Keratinocyte (primary cell): ENCODE measurements around the gene ESRP2. TPM values are rescaled to one million over a fixed set of nuclear protein-coding genes. Genes with fewer than 3 reads are reported as not detected.

Source experiments
- DNase-seq: peaks from one replicate; pipeline ENCODE4 v3.0.0-alpha.2; 2011; ENCODE audit warnings: low read depth, missing footprints, low spot score
- FAIRE-seq: peaks from 2 replicates; lab custom pipeline; 2011; peaks lifted over from hg19 to GRCh38; lab: Jason Lieb, UNC
- H2AFZ ChIP-seq: 2 replicates; pipeline ENCODE4 v1.6.0; 2012; ENCODE audit warnings: low read length, control low read depth, inconsistent platforms; ENCODE audit not compliant: control insufficient read depth
- H3K27ac ChIP-seq: 2 replicates; pipeline ENCODE4 v1.5.1; 2011; ENCODE audit warnings: low read length; ENCODE audit not compliant: control insufficient read depth, insufficient read depth
- H3K27me3 ChIP-seq: 3 replicates; pipeline ENCODE4 v1.6.0; 2011; ENCODE audit warnings: low read length; ENCODE audit not compliant: control insufficient read depth, insufficient read depth; ENCODE audit errors: extremely low read depth
- H3K36me3 ChIP-seq, 2 experiments: 2 replicates in 1 of 2; 3 replicates in 1 of 2; pipeline ENCODE4 v1.5.1; 2011; ENCODE audit warnings: low read length in 2 of 2, mild to moderate bottlenecking in 1 of 2; ENCODE audit not compliant: control insufficient read depth in 2 of 2, insufficient read depth in 2 of 2; ENCODE audit errors: extremely low read depth in 1 of 2
- H3K4me1 ChIP-seq: 3 replicates; pipeline ENCODE4 v1.5.1; 2011; ENCODE audit warnings: low read length; ENCODE audit not compliant: control insufficient read depth, insufficient read depth; ENCODE audit errors: extremely low read depth
- H3K4me2 ChIP-seq: 3 replicates; pipeline ENCODE4 v1.6.0; 2011; ENCODE audit warnings: low read depth, low read length; ENCODE audit not compliant: control insufficient read depth, insufficient read depth; ENCODE audit errors: extremely low read depth
- H3K4me3 ChIP-seq, 3 experiments: fragments of 200-600 bp in 1 of 3; sonication (generic) in 1 of 3; 2 replicates in 2 of 3; 3 replicates in 1 of 3; pipeline ENCODE4 v1.5.1; 2011 to 2016; ENCODE audit warnings: low read length in 3 of 3, mild to moderate bottlenecking in 3 of 3, control low read depth in 2 of 3, inconsistent platforms in 1 of 3, low read depth in 1 of 3, mixed read lengths in 1 of 3, mixed run types in 1 of 3, moderate library complexity in 1 of 3; ENCODE audit not compliant: control insufficient read depth in 2 of 3, insufficient read depth in 2 of 3; ENCODE audit errors: extremely low read depth in 1 of 3
- H3K79me2 ChIP-seq: 2 replicates; pipeline ENCODE4 v1.6.0; 2012; ENCODE audit warnings: low read length; ENCODE audit not compliant: control insufficient read depth, insufficient read depth
- H3K9ac ChIP-seq: 3 replicates; pipeline ENCODE4 v1.6.0; 2011; ENCODE audit warnings: low read length; ENCODE audit not compliant: control insufficient read depth, insufficient read depth; ENCODE audit errors: extremely low read depth
- H3K9me1 ChIP-seq: 3 replicates; pipeline ENCODE4 v1.6.0; 2011; ENCODE audit warnings: low read length; ENCODE audit not compliant: control insufficient read depth, insufficient read depth; ENCODE audit errors: extremely low read depth
- H3K9me3 ChIP-seq: 2 replicates; pipeline ENCODE4 v1.5.1; 2012; ENCODE audit warnings: low read depth, low read length; ENCODE audit not compliant: control insufficient read depth
- H4K20me1 ChIP-seq: 3 replicates; pipeline ENCODE4 v1.6.0; 2011; ENCODE audit warnings: low read length; ENCODE audit not compliant: control insufficient read depth, insufficient read depth; ENCODE audit errors: extremely low read depth
- EZH2 ChIP-seq: IDR thresholded peaks from one replicate; pipeline ENCODE4 v1.6.1; 2012; ENCODE audit warnings: inconsistent platforms, mild to moderate bottlenecking, low read length, moderate library complexity
- dilution Hi-C: fragments of 300-500 bp; cut with MboI; formaldehyde crosslinking; loops from one replicate; pipeline ENCODE4 v1.7.0; 2020; ENCODE audit warnings: low sequenced_read_pairs; ENCODE audit not compliant: extremely low pct_ligation_motif_present
- polyA plus RNA-seq, 5 experiments: library from polyadenylated mRNA; depleted of rRNA in 3 of 5; stranded (reverse) in 3 of 5; stranded (forward) in 1 of 5; unstranded in 1 of 5; fragments of >200 nt; gene quantifications; 1 replicate in 1 of 5; 2 replicates in 3 of 5; 3 replicates in 1 of 5; pipeline versions ENCODE4 v1.2.1 to v1.2.3, GENCODE V29; 2011 to 2012; ENCODE audit warnings: missing spikeins in 2 of 5, low read depth in 1 of 5, low replicate concordance in 1 of 5
- TF ChIP-seq, protein P1 (sequence below), 3 experiments: IDR thresholded peaks in 1 of 3; conservative IDR thresholded peaks in 1 of 3; optimal IDR thresholded peaks in 1 of 3; 2 replicates in 2 of 3; 3 replicates in 1 of 3; pipeline versions ENCODE3 to v1.5.1; 2011; ENCODE audit warnings: low read length in 3 of 3, mild to moderate bottlenecking in 3 of 3, moderate library complexity in 2 of 3, control low read depth in 1 of 3, inconsistent platforms in 1 of 3; ENCODE audit not compliant: insufficient read depth in 2 of 3; ENCODE audit errors: extremely low read depth in 1 of 3

ESRP2 gene
- polyA plus RNA-seq, 1 donor (not counting 4 experiments of a cell fraction or from before 2014, with no cell fraction given), result 39.2 TPM

DNA sequence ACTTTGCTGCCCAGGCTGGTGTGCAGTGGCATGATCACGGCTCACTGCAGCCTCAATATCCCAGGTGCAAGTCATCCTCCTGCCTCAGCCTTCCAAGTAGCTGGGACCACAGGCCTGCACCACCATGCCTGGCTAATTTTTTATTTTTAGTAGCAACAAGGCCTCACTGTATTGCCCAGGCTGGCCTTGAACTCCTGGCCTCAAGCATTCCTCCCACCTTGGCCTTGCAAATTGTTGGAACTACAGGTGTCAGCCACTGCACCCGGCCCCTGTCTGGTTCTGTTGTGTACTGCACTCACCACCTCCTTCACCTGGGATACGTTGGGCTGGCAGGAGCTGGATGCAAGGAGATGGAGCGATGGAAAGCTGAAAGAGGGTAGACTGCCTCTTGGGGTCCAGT is 17.8 kb upstream of the ESRP2 start:
- no peaks in the 10 kb centered on the region for H3K27me3 ChIP-seq
- TF ChIP-seq, protein P1, sequence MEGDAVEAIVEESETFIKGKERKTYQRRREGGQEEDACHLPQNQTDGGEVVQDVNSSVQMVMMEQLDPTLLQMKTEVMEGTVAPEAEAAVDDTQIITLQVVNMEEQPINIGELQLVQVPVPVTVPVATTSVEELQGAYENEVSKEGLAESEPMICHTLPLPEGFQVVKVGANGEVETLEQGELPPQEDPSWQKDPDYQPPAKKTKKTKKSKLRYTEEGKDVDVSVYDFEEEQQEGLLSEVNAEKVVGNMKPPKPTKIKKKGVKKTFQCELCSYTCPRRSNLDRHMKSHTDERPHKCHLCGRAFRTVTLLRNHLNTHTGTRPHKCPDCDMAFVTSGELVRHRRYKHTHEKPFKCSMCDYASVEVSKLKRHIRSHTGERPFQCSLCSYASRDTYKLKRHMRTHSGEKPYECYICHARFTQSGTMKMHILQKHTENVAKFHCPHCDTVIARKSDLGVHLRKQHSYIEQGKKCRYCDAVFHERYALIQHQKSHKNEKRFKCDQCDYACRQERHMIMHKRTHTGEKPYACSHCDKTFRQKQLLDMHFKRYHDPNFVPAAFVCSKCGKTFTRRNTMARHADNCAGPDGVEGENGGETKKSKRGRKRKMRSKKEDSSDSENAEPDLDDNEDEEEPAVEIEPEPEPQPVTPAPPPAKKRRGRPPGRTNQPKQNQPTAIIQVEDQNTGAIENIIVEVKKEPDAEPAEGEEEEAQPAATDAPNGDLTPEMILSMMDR (optimal IDR thresholded peaks at IDR 0.05 in 1 of 3, IDR thresholded peaks at IDR 0.05 in 1 of 3, conservative IDR thresholded peaks at IDR 0.05 in 1 of 3; ENCODE audit: extremely low read depth in 1 of 3, insufficient read depth in 2 of 3, low read length in 3 of 3), result no peak
- TF ChIP-seq EZH2, result no peak
- H3K4me1 ChIP-seq, result peaks cover 11% of the 10 kb centered on the region
- H4K20me1 ChIP-seq, result no peaks in the 10 kb centered on the region
- no peak for DNase-seq
- no peaks in the 10 kb centered on the region for H3K9me3 ChIP-seq
- no peak overlapping the region for H3K9ac ChIP-seq
- no peak for FAIRE-seq
- no peak overlapping the region for H2AFZ ChIP-seq
- no peak overlapping the region for H3K4me3 ChIP-seq
- H3K9me1 ChIP-seq, result no peaks in the 10 kb centered on the region
- H3K36me3 ChIP-seq, result peaks cover 11 to 27% of the 10 kb centered on the region in 2 experiments
- H3K79me2 ChIP-seq, result no peaks in the 10 kb centered on the region
- H3K27ac ChIP-seq, result no peak overlapping the region
- dilution Hi-C loops, result no loop called here
- no peak overlapping the region for H3K4me2 ChIP-seq

DNA sequence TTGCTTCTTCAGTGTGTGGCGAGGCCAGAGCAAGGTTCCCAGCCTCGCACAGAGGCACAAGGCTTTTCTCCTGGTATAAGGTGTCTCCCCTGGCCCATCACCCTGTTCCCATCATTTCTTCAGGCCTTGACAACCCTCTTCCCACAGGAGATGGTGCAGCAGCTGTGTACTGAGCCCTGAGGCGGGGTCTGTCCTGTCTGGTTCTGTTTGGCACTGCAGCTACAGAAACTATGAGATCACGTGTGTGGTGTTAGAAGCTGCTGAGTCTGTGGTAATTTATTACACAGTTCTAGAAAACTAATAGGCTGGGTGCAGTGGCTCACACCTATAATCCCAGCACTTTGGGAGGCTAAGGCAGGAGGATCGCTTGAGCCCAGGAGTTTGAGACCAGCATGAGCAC is 16.5 kb upstream of the ESRP2 start:
- dilution Hi-C loops, result no loop called here
- no peak for DNase-seq
- Histone ChIP-seq H4K20me1 (no peaks in the 10 kb centered on the region), H3K4me2 (no peak overlapping the region), H3K27me3 (no peaks in the 10 kb centered on the region), H2AFZ (no peak overlapping the region), H3K36me3 (peaks cover 7 to 27% of the 10 kb centered on the region in 2 experiments), H3K27ac (no peak overlapping the region), H3K9me1 (no peaks in the 10 kb centered on the region), H3K4me3 (no peak overlapping the region), H3K4me1 (peaks cover 2% of the 10 kb centered on the region), H3K9me3 (no peaks in the 10 kb centered on the region), H3K9ac (no peak overlapping the region), H3K79me2 (no peaks in the 10 kb centered on the region)
- TF ChIP-seq, protein P1 (optimal IDR thresholded peaks at IDR 0.05 in 1 of 3, IDR thresholded peaks at IDR 0.05 in 1 of 3, conservative IDR thresholded peaks at IDR 0.05 in 1 of 3; ENCODE audit: extremely low read depth in 1 of 3, insufficient read depth in 2 of 3, low read length in 3 of 3), result no peak
- TF ChIP-seq EZH2, result no peak
- FAIRE-seq, result no peak
